HG03558 (cell line): ENCODE results near the gene SERPINB6.
"Not testable (repeated sequence)": the region's sequence is repeated elsewhere in the genome, so short reads cannot be mapped to it uniquely, and the experiment has no call there.

Source experiments
- ATAC-seq: cut with Tn5 transposase; IDR thresholded peaks from one replicate; pipeline ENCODE4 v1.9.1; 2021; ENCODE audit warnings: moderate number of reproducible peaks; ENCODE audit not compliant: unreplicated experiment; ENCODE audit errors: extremely low read depth

The SERPINB6 gene

DNA sequence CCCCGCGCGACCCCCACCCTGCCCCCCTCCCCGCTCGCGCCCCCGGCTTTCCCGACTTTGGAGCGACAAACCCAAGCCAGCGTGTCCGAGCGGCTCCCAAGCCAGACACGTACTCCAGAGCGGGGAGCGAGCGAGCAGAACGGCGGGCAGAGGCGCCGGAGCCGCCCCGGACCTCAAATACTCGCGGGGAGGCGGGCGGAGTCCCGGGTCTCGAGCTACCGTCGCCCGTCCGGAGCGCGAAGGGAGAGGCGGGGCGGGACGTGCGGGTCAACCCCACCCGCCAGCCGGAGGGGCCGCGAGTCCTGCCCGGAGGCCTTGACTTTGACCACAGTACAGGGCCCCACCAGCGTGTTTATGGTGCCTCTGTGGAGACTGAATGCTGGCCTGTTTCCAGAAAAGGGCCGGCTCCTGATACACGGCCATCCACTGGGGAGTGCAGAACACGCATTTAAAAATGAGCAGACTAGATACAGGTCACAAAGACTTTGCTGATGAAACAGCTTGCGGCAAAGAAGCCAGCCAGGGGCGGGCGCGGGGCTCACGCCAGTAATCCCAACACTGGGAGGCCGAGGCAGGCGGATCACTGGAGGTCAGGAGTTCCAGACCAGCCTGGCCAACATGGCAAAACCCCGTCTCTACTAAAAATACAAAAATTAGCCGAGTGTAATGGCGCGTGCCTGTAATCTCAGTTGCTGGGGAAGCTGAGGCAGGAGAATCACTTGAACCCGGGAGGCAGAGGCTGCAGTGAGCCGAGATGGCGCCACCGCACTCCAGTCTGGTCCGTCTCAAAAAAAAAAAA, at the start of gene SERPINB6:
Gene SERPINB6, minus strand, starts transcription at position 148 of the 799 bp plus-strand sequence. CDS start 12,235 bp downstream, outside the sequence.
- no peak for ATAC-seq

DNA sequence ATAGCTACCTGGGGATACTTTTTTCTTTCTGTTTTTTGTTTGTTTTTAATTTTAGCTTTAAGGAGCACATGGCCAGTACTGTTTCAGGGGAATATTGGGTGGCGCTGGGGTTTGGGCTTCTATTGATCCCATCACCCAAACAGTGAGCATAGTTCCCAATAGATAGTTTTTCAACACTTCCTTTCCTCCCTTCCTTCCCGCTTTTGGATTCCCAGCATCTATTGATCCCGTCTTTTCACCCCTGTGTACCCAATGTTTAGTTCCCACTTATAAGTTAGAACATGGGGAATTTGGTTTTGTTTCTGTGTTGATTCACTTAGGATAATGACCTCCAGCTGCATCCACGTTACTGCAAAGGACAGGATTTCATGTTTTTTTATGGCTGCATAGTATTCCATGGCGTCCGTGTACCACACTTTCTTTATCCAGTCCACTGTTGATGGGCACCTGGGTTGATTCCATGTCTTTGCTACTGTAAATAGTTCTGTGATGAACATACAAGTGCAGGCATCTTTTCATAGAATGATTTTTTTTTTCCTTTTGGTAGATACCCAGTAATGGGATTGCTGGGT, 48.5 kb upstream of the SERPINB6 start:
- no peak for ATAC-seq

DNA sequence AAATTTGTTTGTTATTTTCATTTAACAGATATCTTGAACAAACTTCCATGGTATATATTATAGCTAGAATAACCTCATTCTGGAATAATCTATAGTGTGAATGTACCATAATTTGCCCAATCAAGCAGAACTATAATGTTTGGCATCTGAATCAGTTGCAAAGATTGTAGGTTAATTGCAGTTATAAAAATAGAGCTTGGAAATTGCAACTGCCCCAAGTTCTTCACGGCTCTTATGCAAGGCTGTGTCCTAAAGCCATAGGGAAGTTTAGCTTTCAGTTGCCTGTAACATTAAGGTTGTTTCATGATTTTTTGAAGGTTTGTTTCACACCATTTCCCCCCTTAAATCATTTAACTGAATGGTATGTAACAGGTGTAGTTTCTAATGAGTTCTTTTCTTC, 47.7 kb upstream of the SERPINB6 start:
- no peak for ATAC-seq

GRCh38 chr6:3017304-3017703, 45.9 kb upstream of the SERPINB6 start:
- ATAC-seq = no peak

DNA sequence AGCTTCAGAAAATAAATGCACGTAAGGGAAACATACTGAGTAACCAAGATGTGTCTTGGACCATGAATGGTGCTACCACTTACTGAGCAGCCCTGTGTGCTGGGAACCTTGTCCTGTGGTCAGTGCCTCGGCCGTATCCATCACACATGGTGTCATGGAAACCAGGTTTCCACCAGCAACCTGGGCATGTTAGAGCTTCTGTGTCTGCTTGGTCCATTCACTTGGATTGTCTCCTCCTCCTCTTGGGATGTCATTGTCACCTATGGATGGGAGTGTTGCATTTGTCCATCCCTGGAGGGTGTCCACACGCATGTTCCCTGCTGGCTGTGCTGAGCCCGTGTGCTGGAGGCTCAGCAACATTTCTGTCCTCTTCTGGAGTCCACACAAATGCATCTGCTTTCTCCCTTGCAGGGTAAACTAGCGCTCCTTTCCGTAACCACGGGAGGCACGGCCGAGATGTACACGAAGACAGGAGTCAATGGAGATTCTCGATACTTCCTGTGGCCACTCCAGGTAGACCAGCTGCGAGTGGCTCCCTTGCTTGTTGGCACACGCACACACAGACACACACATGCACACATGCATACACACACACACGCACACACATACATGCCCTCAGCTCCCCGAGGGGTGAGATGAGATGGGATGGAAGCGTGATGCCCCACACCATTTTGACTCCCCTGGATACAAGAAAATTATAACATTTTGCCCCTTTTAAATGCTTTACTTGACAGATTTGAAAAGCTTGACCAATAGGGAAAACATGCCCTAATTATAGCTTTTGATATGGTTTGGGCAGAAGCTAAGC, 45.3 kb upstream of the SERPINB6 start:
- ATAC-seq = no peak

DNA sequence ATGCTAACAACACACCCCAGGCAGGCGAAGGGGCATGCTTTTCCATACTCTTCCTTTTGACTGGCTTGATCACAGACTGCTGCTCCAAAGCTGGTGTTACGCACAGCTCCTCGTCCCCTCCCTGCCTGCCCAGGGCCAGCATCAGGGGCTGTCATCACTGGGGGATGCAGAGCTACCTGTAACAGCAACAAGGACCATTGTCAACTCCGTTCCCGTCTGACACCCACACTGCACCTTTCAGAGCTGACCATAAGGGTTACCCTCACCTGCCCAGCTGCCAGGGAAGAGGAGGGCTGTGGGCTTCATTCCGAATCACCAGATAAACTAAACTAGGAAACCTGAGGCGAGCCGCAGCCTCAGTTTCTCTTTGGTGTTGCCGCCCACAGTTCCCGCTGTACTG, 43.8 kb upstream of the SERPINB6 start:
- ATAC-seq = no peak

GRCh38 chr6:3014675-3015066, 43.3 kb upstream of the SERPINB6 start:
- no peak for ATAC-seq

DNA sequence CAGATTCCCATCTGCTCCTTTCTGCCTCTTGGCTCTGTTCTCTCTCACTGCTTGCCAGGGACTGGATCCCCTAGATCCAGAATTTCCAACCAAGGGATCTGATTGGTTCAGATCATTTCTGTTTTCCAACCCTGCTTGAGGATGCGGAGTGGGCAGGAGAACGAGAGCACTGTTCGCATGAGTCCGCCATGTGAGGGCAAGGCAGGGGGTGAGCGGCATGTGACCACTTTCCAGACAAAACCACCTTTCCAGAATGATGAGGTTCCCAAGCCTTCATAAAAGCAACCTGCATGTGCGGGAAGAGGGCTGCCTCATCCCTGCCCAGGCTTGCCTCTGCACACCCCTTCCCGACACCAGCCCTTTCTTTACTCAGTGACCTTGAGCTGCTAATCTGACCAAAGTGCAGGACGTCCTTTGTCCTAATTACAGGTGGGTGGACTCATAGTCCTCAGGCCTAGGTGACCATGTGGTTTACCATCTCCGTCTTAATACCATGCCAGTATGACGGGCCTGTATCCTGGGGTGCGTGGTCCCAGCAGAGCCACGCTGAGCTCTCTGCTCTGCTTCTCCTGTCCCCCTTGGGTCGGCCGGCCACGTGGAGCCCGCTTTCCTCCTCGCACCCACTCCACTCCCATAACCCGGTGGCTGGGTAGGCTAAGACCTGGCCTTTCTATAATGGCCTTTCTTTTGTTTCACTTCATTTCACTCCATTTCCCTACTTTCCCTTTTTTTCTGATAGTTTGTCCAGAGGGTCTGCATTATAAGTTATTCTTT, 42.7 kb upstream of the SERPINB6 start:
- no peak for ATAC-seq

DNA sequence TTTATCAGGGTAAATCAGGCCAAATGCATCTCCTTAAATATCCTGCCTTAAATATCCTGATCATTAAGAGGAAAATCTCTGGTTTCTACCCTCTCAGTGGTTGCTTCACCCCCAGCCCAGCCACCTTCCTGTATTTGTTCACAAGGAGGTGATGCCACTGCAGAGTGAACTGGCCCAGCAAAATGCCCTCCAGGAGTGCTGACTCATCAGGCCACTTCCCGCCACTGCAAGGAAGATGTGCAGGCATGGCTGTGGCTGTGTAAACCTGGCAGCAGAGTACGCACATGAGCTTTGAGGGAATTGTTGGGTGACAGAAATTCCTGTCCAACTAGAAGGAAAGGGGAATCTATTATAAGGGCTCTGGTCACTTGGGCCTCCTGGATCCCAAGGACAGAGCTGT, 42.1 kb upstream of the SERPINB6 start:
- no peak for ATAC-seq

DNA sequence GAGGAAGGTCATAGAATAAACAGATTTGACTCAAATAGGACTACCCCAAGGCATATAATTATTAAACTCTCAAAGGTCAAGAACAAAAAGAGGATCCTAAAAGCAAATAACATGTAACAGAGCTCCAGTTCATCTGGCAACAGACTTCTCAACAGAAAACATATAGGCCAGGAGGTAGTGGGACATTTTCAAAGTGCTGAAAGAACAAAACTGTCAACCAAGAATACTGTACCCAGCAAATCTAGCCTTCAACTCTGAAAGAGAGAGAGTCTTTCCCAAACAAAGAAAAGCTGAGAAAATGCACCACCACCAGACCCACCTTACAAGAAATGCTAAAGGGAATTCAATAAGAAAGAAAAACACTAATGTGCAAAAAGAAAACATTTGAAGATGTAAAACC, 40.2 kb upstream of the SERPINB6 start:
- ATAC-seq = no peak

DNA sequence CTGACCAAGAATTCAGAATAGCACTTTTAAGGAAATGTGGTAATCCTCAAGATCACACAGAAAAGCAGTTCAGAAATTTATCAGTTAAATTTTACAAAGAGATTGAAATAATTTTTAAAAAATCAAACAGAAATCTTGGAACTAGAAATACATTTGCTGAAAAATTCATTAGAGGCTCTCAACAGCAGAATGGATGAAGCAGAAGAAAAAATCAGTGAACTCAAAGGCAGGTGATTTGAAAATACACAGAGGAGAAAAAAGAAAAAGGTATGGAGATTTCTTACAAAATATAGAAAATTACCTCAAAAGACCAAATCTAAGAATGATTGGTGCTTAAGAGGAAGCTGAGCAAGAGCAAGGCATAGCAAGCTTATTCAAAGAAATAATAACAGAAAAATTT, 39.8 kb upstream of the SERPINB6 start:
- ATAC-seq = no peak

- no peak for ATAC-seq
Observed at GRCh38 chr6:3009930-3010329, 38.6 kb upstream of the SERPINB6 start.

GRCh38 chr6:3008712-3009265, 37.4 kb upstream of the SERPINB6 start:
- not testable (repeated sequence) for ATAC-seq

- ATAC-seq = no peak
Observed at GRCh38 chr6:3007571-3007970, 36.2 kb upstream of the SERPINB6 start.

DNA sequence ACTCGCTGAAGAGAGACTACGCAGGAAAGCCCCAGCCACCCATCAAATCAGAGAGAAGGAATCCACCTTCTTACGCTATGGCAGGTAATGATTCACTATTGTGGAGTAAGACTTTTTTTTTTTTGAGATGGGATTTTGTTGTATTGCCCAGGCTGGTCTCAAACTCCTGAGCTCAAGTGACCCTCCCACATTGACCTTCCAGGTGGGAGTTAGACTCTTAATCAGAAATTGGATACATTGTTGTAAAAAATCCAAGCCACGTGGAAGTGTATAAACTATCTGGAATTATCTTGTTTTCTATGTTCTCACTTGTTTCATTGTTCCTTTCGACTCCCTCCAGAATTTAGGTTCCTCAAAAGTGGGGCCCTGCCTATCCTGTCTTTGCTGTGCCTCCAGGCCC, 35.1 kb upstream of the SERPINB6 start:
- no peak for ATAC-seq

DNA sequence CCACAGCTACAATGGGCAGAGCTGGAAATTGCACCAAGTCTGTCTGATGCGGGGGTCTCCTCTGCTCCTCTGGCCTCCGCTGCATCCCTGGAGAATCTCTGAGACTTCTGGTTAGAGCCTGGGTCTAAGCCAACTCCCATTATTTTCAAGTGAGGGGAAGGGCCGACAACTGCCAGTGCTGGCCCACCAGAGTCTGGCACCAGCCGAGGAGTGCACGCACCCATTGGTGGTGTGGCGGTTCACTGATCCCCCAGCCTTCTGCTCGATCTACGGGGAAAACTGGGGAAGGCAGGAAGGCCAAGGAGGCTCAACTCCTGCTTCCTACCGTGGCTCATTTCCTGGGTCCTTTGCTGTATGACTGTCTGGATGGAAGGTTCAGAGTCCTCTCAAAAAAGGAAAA, 34.5 kb upstream of the SERPINB6 start:
- no peak for ATAC-seq

GRCh38 chr6:3005077-3005476, 33.7 kb upstream of the SERPINB6 start:
- no peak for ATAC-seq

GRCh38 chr6:3003226-3003625, 31.9 kb upstream of the SERPINB6 start:
- not testable (repeated sequence) for ATAC-seq

GRCh38 chr6:3001773-3002293, 30.5 kb upstream of the SERPINB6 start:
- no peak for ATAC-seq
